ENCODE measurements around the gene HS3ST5. TPM values are rescaled to one million over a fixed set of nuclear protein-coding genes. Genes with fewer than 3 reads are reported as not detected.

Gene HS3ST5
- total and polyA plus RNA-seq, 4 donors, result 0.02 to 0.18 (median 0.04) TPM; not detected in 1

GRCh38 chr6:114284281-114284680, 58.5 kb downstream of the HS3ST5 start:
- Histone ChIP-seq H3K4me3 (no peak overlapping the region), H3K27ac (ENCODE audit: low read depth in 1 of 2, low read length in 1 of 2) (no peak overlapping the region), H3K27me3 (ENCODE audit: control insufficient read depth in 3 of 3, insufficient read depth in 3 of 3, low read length in 2 of 3) (no peaks in the 10 kb centered on the region), H3K4me1 (ENCODE audit: control insufficient read depth in 5 of 5, insufficient read depth in 5 of 5, low read length in 5 of 5) (no peaks in the 10 kb centered on the region), H3K9ac (ENCODE audit: insufficient read depth in 1 of 2, low read length in 2 of 2) (no peak overlapping the region), H3K36me3 (ENCODE audit: control insufficient read depth in 4 of 4, insufficient read depth in 4 of 4, low read length in 4 of 4) (no peaks in the 10 kb centered on the region), H3K9me3 (ENCODE audit: control insufficient read depth in 4 of 4, insufficient read depth in 3 of 4, low read length in 3 of 4) (no peaks in the 10 kb centered on the region)
- DNase-seq, result no peak
- no peak for ATAC-seq (ENCODE audit: insufficient read depth, low FRiP score)
- WGBS, 2 donors, result 94 to 96% methylated on average over 2 of the region's 2 CpGs
- TF ChIP-seq CTCF (IDR thresholded peaks at IDR 0.05; ENCODE audit: control extremely low read depth, extremely low read depth), result no peak

- TF ChIP-seq CTCF (IDR thresholded peaks at IDR 0.05; ENCODE audit: control extremely low read depth, extremely low read depth), result no peak
- Histone ChIP-seq H3K27me3 (ENCODE audit: control insufficient read depth in 3 of 3, insufficient read depth in 3 of 3, low read length in 2 of 3) (no peaks in the 10 kb centered on the region), H3K9me3 (ENCODE audit: control insufficient read depth in 4 of 4, insufficient read depth in 3 of 4, low read length in 3 of 4) (no peaks in the 10 kb centered on the region), H3K36me3 (ENCODE audit: control insufficient read depth in 4 of 4, insufficient read depth in 4 of 4, low read length in 4 of 4) (no peaks in the 10 kb centered on the region), H3K4me1 (ENCODE audit: control insufficient read depth in 5 of 5, insufficient read depth in 5 of 5, low read length in 5 of 5) (no peaks in the 10 kb centered on the region), H3K9ac (ENCODE audit: insufficient read depth in 1 of 2, low read length in 2 of 2) (no peak overlapping the region), H3K27ac (ENCODE audit: low read depth in 1 of 2, low read length in 1 of 2) (no peak overlapping the region), H3K4me3 (no peak overlapping the region)
- DNase-seq (peak in 1 of 3 donors; percentile 1), ATAC-seq (ENCODE audit: insufficient read depth, low FRiP score) (no peak)
- 22 to 41% methylated on average over 6 of the region's 6 CpGs for WGBS, 2 donors
Measured at GRCh38 chr6:114282292-114282691, 60.5 kb downstream of the HS3ST5 start.

GRCh38 chr6:114281496-114281895, 61.3 kb downstream of the HS3ST5 start:
- TF ChIP-seq CTCF (IDR thresholded peaks at IDR 0.05; ENCODE audit: control extremely low read depth, extremely low read depth), result no peak
- no peak for ATAC-seq (ENCODE audit: insufficient read depth, low FRiP score)
- Histone ChIP-seq H3K9me3 (ENCODE audit: control insufficient read depth in 4 of 4, insufficient read depth in 3 of 4, low read length in 3 of 4) (no peaks in the 10 kb centered on the region), H3K9ac (ENCODE audit: insufficient read depth in 1 of 2, low read length in 2 of 2) (no peak overlapping the region), H3K4me1 (ENCODE audit: control insufficient read depth in 5 of 5, insufficient read depth in 5 of 5, low read length in 5 of 5) (no peaks in the 10 kb centered on the region), H3K27ac (ENCODE audit: low read depth in 1 of 2, low read length in 1 of 2) (no peak overlapping the region), H3K36me3 (ENCODE audit: control insufficient read depth in 4 of 4, insufficient read depth in 4 of 4, low read length in 4 of 4) (no peaks in the 10 kb centered on the region), H3K27me3 (ENCODE audit: control insufficient read depth in 3 of 3, insufficient read depth in 3 of 3, low read length in 2 of 3) (no peaks in the 10 kb centered on the region), H3K4me3 (no peak overlapping the region)
- WGBS, 2 donors, result 33 to 45% methylated on average over 3 of the region's 3 CpGs
- DNase-seq, result peak in 1 of 3 donors; percentile 6
